ENCODE results near the gene JARID2. TPM values are rescaled to one million over a fixed set of nuclear protein-coding genes. Genes with fewer than 3 reads are reported as not detected.

The JARID2 gene
- total RNA-seq, 1 experiment from 2014 or later: 23.6 TPM

DNA sequence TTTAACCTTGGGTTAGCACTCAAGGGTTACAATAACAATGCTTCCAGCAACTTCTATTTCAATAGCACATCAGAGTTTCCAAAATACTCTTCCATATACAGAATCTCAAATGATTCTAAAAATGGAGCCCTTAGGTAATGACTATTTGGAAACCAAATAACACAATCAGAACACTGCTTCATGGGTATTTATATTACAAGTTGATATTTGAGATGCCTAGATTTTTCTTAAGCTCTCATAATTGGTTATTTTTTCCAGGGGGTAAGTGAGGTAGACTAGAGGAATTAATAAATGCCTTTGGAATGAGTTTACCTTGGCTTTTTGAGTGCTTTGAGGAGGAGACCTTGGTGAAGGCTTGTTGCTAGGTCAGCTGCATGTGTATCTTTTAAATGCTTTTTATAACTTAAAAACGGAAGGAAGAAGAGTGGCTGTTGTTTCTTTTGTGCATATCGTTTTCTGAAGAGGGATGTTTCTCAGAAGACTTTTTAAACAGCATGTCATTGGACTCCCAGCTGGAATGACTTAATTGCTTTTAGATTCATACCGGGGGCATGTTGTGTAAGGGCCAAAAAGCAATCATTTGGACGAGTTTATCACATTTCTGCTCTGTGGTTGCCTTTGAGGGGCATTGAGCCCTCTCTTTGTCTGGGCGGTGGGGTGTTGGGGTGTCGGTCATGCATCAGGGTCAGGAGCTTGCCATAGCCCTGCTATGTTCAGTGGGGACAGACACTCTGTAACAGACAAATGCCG is 230.9 kb downstream of the JARID2 start:
- Histone ChIP-seq H3K4me3 (replicated peaks in 1 of 2; ENCODE audit: low read depth in 1 of 2, low read length in 2 of 2) (no peak overlapping the region), H3K36me3 (ENCODE audit: control insufficient read depth in 1 of 2, insufficient read depth in 2 of 2, low read length in 2 of 2) (no peaks in the 10 kb centered on the region), H3K79me2 (ENCODE audit: insufficient read depth, low read length) (peaks cover 1% of the 10 kb centered on the region; the same call in 1 of the 2 replicates), H3K4me1 (ENCODE audit: control insufficient read depth in 1 of 2, insufficient read depth in 2 of 2, low read length in 2 of 2) (no peaks in the 10 kb centered on the region), H3K9me2 (ENCODE audit: insufficient read depth) (no peaks in the 10 kb centered on the region), H4K20me1 (ENCODE audit: insufficient read depth) (no peaks in the 10 kb centered on the region), H3K9me3 (ENCODE audit: control insufficient read depth in 1 of 2, insufficient read depth in 1 of 2, low read depth in 1 of 2, low read length in 2 of 2) (no peaks in the 10 kb centered on the region), H3K27me3 (ENCODE audit: insufficient read depth, low read length) (no peaks in the 10 kb centered on the region), H2AFZ (ENCODE audit: low read depth, low read length, poor library complexity, severe bottlenecking) (no peak overlapping the region), H3K27ac (ENCODE audit: low read depth, low read length) (no peak overlapping the region), H3K4me2 (ENCODE audit: low read length) (no peak overlapping the region), H3K9ac (ENCODE audit: low read length) (no peak overlapping the region)
- no TSS peak for BruUV-seq (replicated peaks)
- intact Hi-C loops (cut with micrococcal nuclease): no loop called here
- DNase-seq (ENCODE audit: low read depth, low spot score): no peak
- RAD21 ChIA-PET (ENCODE audit: low non-redundant PET in 1 of 2, low total read pairs in 2 of 2, uncharacterized antibody in 2 of 2, unreplicated experiment in 2 of 2): no interaction called here
- ATAC-seq: no peak
- CTCF ChIA-PET: interaction anchor here (0.9 kb wide), 1 partner anchor 13 kb away, joined by 3 read pairs; no protein-coding TSS in a partner anchor
- POLR2A ChIA-PET: no interaction called here
- TF ChIP-seq POLR2AphosphoS5 (IDR thresholded peaks at IDR 0.05; ENCODE audit: low read depth, low read length): no peak
- no peak for TF ChIP-seq SP1 (IDR thresholded peaks at IDR 0.05; ENCODE audit: low read depth)
- no peak for TF ChIP-seq CBX3 (IDR thresholded peaks at IDR 0.05; ENCODE audit: low read depth)
- TF ChIP-seq FOSL1 (IDR thresholded peaks at IDR 0.05; ENCODE audit: low read depth): no peak
- TF ChIP-seq EZH2 (IDR thresholded peaks at IDR 0.05): no peak
- no peak for TF ChIP-seq ELF1 (IDR thresholded peaks at IDR 0.05; ENCODE audit: borderline replicate concordance, low read depth)
- TF ChIP-seq, protein P1, sequence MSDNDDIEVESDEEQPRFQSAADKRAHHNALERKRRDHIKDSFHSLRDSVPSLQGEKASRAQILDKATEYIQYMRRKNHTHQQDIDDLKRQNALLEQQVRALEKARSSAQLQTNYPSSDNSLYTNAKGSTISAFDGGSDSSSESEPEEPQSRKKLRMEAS (IDR thresholded peaks at IDR 0.05): no peak
- TF ChIP-seq JUND (IDR thresholded peaks at IDR 0.05): no peak
- TF ChIP-seq ZNF274 (IDR thresholded peaks at IDR 0.05; ENCODE audit: low read depth, low read length): no peak
- TF ChIP-seq SIN3A (IDR thresholded peaks at IDR 0.05; ENCODE audit: low read depth): no peak
- no peak for TF ChIP-seq CEBPB (IDR thresholded peaks at IDR 0.05; ENCODE audit: low read depth)
- TF ChIP-seq TCF7L2 (IDR thresholded peaks at IDR 0.05; ENCODE audit: borderline replicate concordance, extremely low read depth, insufficient read depth, insufficient read length): no peak
- no peak for TF ChIP-seq SRF (IDR thresholded peaks at IDR 0.05; ENCODE audit: low read depth)
- no peak for TF ChIP-seq EZH2phosphoT487 (IDR thresholded peaks at IDR 0.05; ENCODE audit: borderline replicate concordance)
- TF ChIP-seq RAD21 (IDR thresholded peaks at IDR 0.05; ENCODE audit: low read depth): no peak
